K562 (cell line): ENCODE data around the gene CYTH1. TPM values are rescaled to one million over a fixed set of nuclear protein-coding genes. Genes with fewer than 3 reads are reported as not detected.

Source experiments
- ATAC-seq: fragments of 200-7000 bp; cut with Tn5 transposase; 3 replicates; pipeline ENCODE4 v1.9.1; 2020; ENCODE audit warnings: moderate library complexity
- BruUV-seq: library from RNA; stranded (reverse); fragments of 400-500 nt; replicated peaks from 2 replicates; lab custom pipeline; 2021; lab: Mats Ljungman, UMichigan
- CTCF ChIA-PET: fragments of 300-600 bp; formaldehyde crosslinking; extraction: SDS; loops from one replicate; lab custom pipeline; 2021; ENCODE audit warnings: low intra/inter-chr PET ratio; lab: Yijun Ruan, JAX
- POLR2A ChIA-PET: fragments of 300-600, 350-650 bp; sonication (Branson Sonifier 250); formaldehyde crosslinking; extraction: SDS; loops from one replicate; lab custom pipeline; 2021; ENCODE audit warnings: antibody characterized with exemption, inconsistent platforms; lab: Yijun Ruan, JAX
- DNase-seq, 4 experiments: peaks; one replicate each; pipeline versions ENCODE4 v3.0.0 to v3.0.0-alpha.2; 2011 to 2018; ENCODE audit warnings: low spot score in 3 of 4, mixed read lengths in 3 of 4; ENCODE audit errors: extremely low read depth in 1 of 4
- FAIRE-seq: peaks from 2 replicates; lab custom pipeline; 2011; peaks lifted over from hg19 to GRCh38; lab: Jason Lieb, UNC
- H2AFZ ChIP-seq: 2 replicates; pipeline ENCODE4 v1.6.0; 2011; ENCODE audit warnings: low read depth, low read length, control low read depth, inconsistent platforms
- H3K27ac ChIP-seq: fragments of 200-600 bp; 3 replicates; pipeline ENCODE4 v1.8.0; 2011; ENCODE audit warnings: low read depth, mild to moderate bottlenecking, control low read depth, inconsistent platforms, low read length, moderate library complexity, mixed read lengths; ENCODE audit errors: extremely low read depth
- H3K27me3 ChIP-seq, 2 experiments: fragments of 300-600 bp in 1 of 2; 2 replicates in 1 of 2; 3 replicates in 1 of 2; pipeline versions ENCODE4 v1.6.0 to v1.8.0; 2011; ENCODE audit warnings: inconsistent platforms in 2 of 2, low read length in 2 of 2, mild to moderate bottlenecking in 1 of 2, mixed read lengths in 1 of 2, moderate library complexity in 1 of 2; ENCODE audit not compliant: control insufficient read depth in 2 of 2, insufficient read depth in 2 of 2
- H3K36me3 ChIP-seq: fragments of 300-600 bp; 3 replicates; pipeline ENCODE4 v1.8.0; 2011; ENCODE audit warnings: mild to moderate bottlenecking, low read length, inconsistent platforms; ENCODE audit not compliant: control insufficient read depth, insufficient read depth
- H3K4me1 ChIP-seq, 2 experiments: fragments of 200-600 bp in 1 of 2; replicated peaks in 1 of 2; 2 replicates in 1 of 2; 3 replicates in 1 of 2; pipeline versions ENCODE4 v1.5.1 to v1.8.0; 2011; ENCODE audit warnings: inconsistent platforms in 2 of 2, low read length in 2 of 2, mild to moderate bottlenecking in 1 of 2, mixed read lengths in 1 of 2, moderate library complexity in 1 of 2; ENCODE audit not compliant: control insufficient read depth in 2 of 2, insufficient read depth in 2 of 2
- H3K4me2 ChIP-seq: 2 replicates; pipeline ENCODE4 v1.6.1; 2011; ENCODE audit warnings: low read length, control low read depth, inconsistent platforms, mixed read lengths; ENCODE audit not compliant: insufficient read depth
- H3K4me3 ChIP-seq: fragments of 200-600 bp; sonication (generic), shearing (Covaris generic); 2 replicates; pipeline ENCODE4 v1.5.1; 2016; ENCODE audit warnings: control low read depth, inconsistent platforms
- H3K79me2 ChIP-seq: fragments of 200-600 bp; 3 replicates; pipeline ENCODE4 v1.8.0; 2011; ENCODE audit warnings: low read length, inconsistent platforms; ENCODE audit not compliant: control insufficient read depth, insufficient read depth
- H3K9ac ChIP-seq, 2 experiments: 2 replicates each; pipeline versions ENCODE4 v1.6.0 to v1.6.1; 2011; ENCODE audit warnings: low read depth in 2 of 2, low read length in 2 of 2, control low read depth in 1 of 2, inconsistent platforms in 1 of 2, mild to moderate bottlenecking in 1 of 2, mixed read lengths in 1 of 2; ENCODE audit not compliant: insufficient read depth in 1 of 2
- H3K9me1 ChIP-seq: one replicate; pipeline ENCODE4 v1.6.0; 2011; ENCODE audit warnings: inconsistent platforms, mild to moderate bottlenecking, low read length, moderate library complexity; ENCODE audit not compliant: control insufficient read depth, insufficient read depth
- H3K9me3 ChIP-seq: replicated peaks from 2 replicates; pipeline ENCODE4 v1.5.1; 2011; ENCODE audit warnings: low read depth, low read length, inconsistent platforms; ENCODE audit not compliant: control insufficient read depth, insufficient read depth
- H4K20me1 ChIP-seq: replicated peaks from 2 replicates; pipeline ENCODE4 v1.6.1; 2011; ENCODE audit warnings: low read length, inconsistent platforms, mixed read lengths; ENCODE audit not compliant: control insufficient read depth, insufficient read depth
- BHLHE40 ChIP-seq: IDR thresholded peaks from 2 replicates; pipeline ENCODE4 v1.6.1; 2011; ENCODE audit warnings: low read length, improper control_type of control experiment
- CREBBP ChIP-seq: IDR thresholded peaks from one replicate; pipeline ENCODE4 v1.6.1; 2012; ENCODE audit warnings: low read depth, mild to moderate bottlenecking, control low read depth, inconsistent platforms, low read length
- EP400 ChIP-seq: fragments of 450-650 bp; IDR thresholded peaks from 2 replicates; pipeline ENCODE4 v1.6.1; 2017; ENCODE audit warnings: antibody characterized with exemption, mild to moderate bottlenecking, moderate library complexity
- ERF ChIP-seq: fragments of 450-650 bp; formaldehyde crosslinking; IDR thresholded peaks from 2 replicates; pipeline ENCODE4 v1.4.0; 2020; ENCODE audit warnings: mild to moderate bottlenecking, mixed read lengths
- FOXA3 ChIP-seq, 2 experiments: fragments of 450-650 bp in 1 of 2; sonication (generic) in 1 of 2; formaldehyde crosslinking; IDR thresholded peaks in 1 of 2; conservative IDR thresholded peaks in 1 of 2; 2 replicates each; pipeline versions ENCODE4 v1.4.0 to v1.8.0; 2020 to 2022; ENCODE audit warnings: mild to moderate bottlenecking in 2 of 2, missing genetic modification reagents in 1 of 2
- FOXJ2 ChIP-seq: fragments of 200-800 bp; sonication (Bioruptor generic); IDR thresholded peaks from 2 replicates; pipeline ENCODE4 v1.6.1; 2016; ENCODE audit warnings: missing genetic modification characterization, missing compliant biosample characterization
- LEF1 ChIP-seq: fragments of 450-650 bp; IDR thresholded peaks from 2 replicates; pipeline ENCODE4 v1.6.1; 2016; ENCODE audit warnings: mild to moderate bottlenecking
- PPARD ChIP-seq: fragments of 250-450 bp; sonication (Bioruptor Pico); IDR thresholded peaks from 2 replicates; pipeline ENCODE4 v1.8.0; 2022; ENCODE audit warnings: inconsistent platforms, mild to moderate bottlenecking, moderate library complexity
- SNIP1 ChIP-seq: fragments of 450-650 bp; IDR thresholded peaks from 2 replicates; pipeline ENCODE4 v1.7.1; 2017; ENCODE audit warnings: low read depth, mild to moderate bottlenecking
- SUPT5H ChIP-seq: fragments of 450-650 bp; IDR thresholded peaks from 2 replicates; pipeline ENCODE4 v1.6.1; 2016
- ZNF121 ChIP-seq: sonication (generic); formaldehyde crosslinking; conservative IDR thresholded peaks from 2 replicates; pipeline ENCODE4 v1.8.0; 2022; ENCODE audit warnings: missing genetic modification reagents
- WGBS: fragments of 100-300 bp; shearing (Covaris generic); methylation state at CpG from one replicate; pipeline ENCODE4 v1.1.6; 2016; ENCODE audit warnings: low coverage, mixed read lengths; ENCODE audit not compliant: insufficient coverage; ENCODE audit errors: missing lambda C conversion rate; 5-methylcytosine and 5-hydroxymethylcytosine counted together
- in situ Hi-C: fragments of 300-500 bp; cut with MboI; formaldehyde crosslinking; loops from 4 replicates; pipeline ENCODE4 v1.15.0; 2018; ENCODE audit warnings: inconsistent platforms, mixed read lengths
- intact Hi-C: fragments of 100-400 bp; cut with micrococcal nuclease; formaldehyde crosslinking; loops from 2 replicates; pipeline ENCODE4 v1.14.2; 2022
- polyA plus RNA-seq, 8 experiments: library from polyadenylated mRNA; depleted of rRNA in 4 of 8; stranded (reverse) in 5 of 8; unstranded in 3 of 8; fragments of >200 nt; fragmentation: Nextera tagmentation in 2 of 8; fragmentation: Illumina TruSeq in 1 of 8; extraction: Ambion mirVana in 2 of 8; extraction: Trizol in 1 of 8; gene quantifications; 2 replicates each; pipeline versions ENCODE4 v1.2.1 to v1.2.3, GENCODE V29; 2011 to 2014; ENCODE audit warnings: inconsistent platforms in 1 of 8, missing spikeins in 1 of 8
- total RNA-seq, 7 experiments: library from RNA; depleted of rRNA in 6 of 7; stranded (reverse); fragments of >200 nt in 6 of 7; fragmentation: Illumina TruSeq in 2 of 7; extraction: Trizol in 2 of 7; gene quantifications; 2 replicates each; pipeline versions ENCODE4 v1.2.1 to v1.2.3, GENCODE V29; 2011 to 2021; ENCODE audit warnings: low replicate concordance in 1 of 7
- TF ChIP-seq, protein P1 (sequence below): fragments of 450-650 bp; formaldehyde crosslinking; IDR thresholded peaks from 2 replicates; pipeline ENCODE4 v1.4.0; 2020; ENCODE audit warnings: mild to moderate bottlenecking, mixed read lengths
- TF ChIP-seq, protein P2 (sequence below): fragments of 450-650 bp; IDR thresholded peaks from 2 replicates; pipeline ENCODE4 v1.6.1; 2016
- TF ChIP-seq, protein P3 (sequence below): sonication (generic); formaldehyde crosslinking; IDR thresholded peaks from 2 replicates; pipeline ENCODE4 v1.8.0; 2022; ENCODE audit warnings: mild to moderate bottlenecking, missing genetic modification reagents
- TF ChIP-seq, protein P4 (sequence below): fragments of 200-800 bp; sonication (Bioruptor generic); IDR thresholded peaks from 2 replicates; pipeline ENCODE4 v1.6.1; 2017; ENCODE audit warnings: missing genetic modification characterization, missing compliant biosample characterization
- TF ChIP-seq, protein P5 (sequence below): fragments of 450-650 bp; formaldehyde crosslinking; IDR thresholded peaks from 2 replicates; pipeline ENCODE4 v1.4.0; 2020; ENCODE audit warnings: mild to moderate bottlenecking, moderate library complexity

Gene CYTH1
- total and polyA plus RNA-seq, 9 of the 15 experiments (the other 6 are each of a cell fraction or from before 2014, with no cell fraction given), result 0.52 to 27.7 (median 16.8) TPM

DNA sequence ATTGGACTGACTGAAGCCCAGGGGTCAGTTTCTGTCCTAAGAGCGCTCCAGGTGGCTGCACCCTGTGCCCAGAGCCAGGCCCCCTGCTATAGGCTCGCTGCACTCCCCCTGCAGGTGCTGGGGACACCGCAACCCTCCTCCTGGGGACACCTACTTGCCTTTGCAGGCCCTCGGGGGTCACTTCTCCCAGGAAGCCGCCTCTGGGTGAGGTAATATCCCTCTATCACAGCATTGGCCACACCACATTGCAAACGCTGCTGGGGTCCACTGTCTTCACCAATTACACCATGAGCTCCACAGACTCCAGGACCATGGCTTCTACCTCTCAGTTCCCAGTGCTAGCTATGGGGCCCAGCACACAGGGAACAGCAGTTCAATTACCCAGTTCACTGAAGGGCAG lies 43.6 kb upstream of the CYTH1 start:
- H3K9me3 ChIP-seq, result no peaks in the 10 kb centered on the region
- 94% methylated on average over 6 of the region's 6 CpGs for WGBS
- intact Hi-C loops (no loop called here), in situ Hi-C loops (no loop called here)
- BruUV-seq, result no TSS peak
- H3K4me2 ChIP-seq, result no peak overlapping the region
- CTCF ChIA-PET, result no interaction called here
- H3K36me3 ChIP-seq, result peaks cover 93% of the 10 kb centered on the region
- H3K79me2 ChIP-seq, result peaks cover 9% of the 10 kb centered on the region; the same call in 1 of the 3 replicates
- no peak overlapping the region for H2AFZ ChIP-seq
- no peak for FAIRE-seq
- peaks cover 20% of the 10 kb centered on the region for H4K20me1 ChIP-seq
- TF ChIP-seq, protein P1, sequence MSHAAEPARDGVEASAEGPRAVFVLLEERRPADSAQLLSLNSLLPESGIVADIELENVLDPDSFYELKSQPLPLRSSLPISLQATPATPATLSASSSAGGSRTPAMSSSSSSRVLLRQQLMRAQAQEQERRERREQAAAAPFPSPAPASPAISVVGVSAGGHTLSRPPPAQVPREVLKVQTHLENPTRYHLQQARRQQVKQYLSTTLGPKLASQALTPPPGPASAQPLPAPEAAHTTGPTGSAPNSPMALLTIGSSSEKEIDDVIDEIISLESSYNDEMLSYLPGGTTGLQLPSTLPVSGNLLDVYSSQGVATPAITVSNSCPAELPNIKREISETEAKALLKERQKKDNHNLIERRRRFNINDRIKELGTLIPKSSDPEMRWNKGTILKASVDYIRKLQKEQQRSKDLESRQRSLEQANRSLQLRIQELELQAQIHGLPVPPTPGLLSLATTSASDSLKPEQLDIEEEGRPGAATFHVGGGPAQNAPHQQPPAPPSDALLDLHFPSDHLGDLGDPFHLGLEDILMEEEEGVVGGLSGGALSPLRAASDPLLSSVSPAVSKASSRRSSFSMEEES, result no peak
- no peak for TF ChIP-seq EP400
- TF ChIP-seq LEF1, result no peak
- TF ChIP-seq FOXJ2, result no peak
- TF ChIP-seq, protein P2, sequence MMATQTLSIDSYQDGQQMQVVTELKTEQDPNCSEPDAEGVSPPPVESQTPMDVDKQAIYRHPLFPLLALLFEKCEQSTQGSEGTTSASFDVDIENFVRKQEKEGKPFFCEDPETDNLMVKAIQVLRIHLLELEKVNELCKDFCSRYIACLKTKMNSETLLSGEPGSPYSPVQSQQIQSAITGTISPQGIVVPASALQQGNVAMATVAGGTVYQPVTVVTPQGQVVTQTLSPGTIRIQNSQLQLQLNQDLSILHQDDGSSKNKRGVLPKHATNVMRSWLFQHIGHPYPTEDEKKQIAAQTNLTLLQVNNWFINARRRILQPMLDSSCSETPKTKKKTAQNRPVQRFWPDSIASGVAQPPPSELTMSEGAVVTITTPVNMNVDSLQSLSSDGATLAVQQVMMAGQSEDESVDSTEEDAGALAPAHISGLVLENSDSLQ, result no peak
- TF ChIP-seq BHLHE40, result no peak
- TF ChIP-seq, protein P3, sequence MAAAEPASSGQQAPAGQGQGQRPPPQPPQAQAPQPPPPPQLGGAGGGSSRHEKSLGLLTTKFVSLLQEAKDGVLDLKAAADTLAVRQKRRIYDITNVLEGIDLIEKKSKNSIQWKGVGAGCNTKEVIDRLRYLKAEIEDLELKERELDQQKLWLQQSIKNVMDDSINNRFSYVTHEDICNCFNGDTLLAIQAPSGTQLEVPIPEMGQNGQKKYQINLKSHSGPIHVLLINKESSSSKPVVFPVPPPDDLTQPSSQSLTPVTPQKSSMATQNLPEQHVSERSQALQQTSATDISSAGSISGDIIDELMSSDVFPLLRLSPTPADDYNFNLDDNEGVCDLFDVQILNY, result no peak
- TF ChIP-seq, protein P4, sequence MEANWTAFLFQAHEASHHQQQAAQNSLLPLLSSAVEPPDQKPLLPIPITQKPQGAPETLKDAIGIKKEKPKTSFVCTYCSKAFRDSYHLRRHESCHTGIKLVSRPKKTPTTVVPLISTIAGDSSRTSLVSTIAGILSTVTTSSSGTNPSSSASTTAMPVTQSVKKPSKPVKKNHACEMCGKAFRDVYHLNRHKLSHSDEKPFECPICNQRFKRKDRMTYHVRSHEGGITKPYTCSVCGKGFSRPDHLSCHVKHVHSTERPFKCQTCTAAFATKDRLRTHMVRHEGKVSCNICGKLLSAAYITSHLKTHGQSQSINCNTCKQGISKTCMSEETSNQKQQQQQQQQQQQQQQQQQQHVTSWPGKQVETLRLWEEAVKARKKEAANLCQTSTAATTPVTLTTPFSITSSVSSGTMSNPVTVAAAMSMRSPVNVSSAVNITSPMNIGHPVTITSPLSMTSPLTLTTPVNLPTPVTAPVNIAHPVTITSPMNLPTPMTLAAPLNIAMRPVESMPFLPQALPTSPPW (CRISPR knock-in tag), result no peak
- TF ChIP-seq CREBBP, result no peak
- no peak for TF ChIP-seq SUPT5H
- TF ChIP-seq SNIP1, result no peak
- TF ChIP-seq, protein P5, sequence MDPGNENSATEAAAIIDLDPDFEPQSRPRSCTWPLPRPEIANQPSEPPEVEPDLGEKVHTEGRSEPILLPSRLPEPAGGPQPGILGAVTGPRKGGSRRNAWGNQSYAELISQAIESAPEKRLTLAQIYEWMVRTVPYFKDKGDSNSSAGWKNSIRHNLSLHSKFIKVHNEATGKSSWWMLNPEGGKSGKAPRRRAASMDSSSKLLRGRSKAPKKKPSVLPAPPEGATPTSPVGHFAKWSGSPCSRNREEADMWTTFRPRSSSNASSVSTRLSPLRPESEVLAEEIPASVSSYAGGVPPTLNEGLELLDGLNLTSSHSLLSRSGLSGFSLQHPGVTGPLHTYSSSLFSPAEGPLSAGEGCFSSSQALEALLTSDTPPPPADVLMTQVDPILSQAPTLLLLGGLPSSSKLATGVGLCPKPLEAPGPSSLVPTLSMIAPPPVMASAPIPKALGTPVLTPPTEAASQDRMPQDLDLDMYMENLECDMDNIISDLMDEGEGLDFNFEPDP, result no peak
- no peak for TF ChIP-seq ZNF121 (CRISPR knock-in tag)
- TF ChIP-seq PPARD (CRISPR knock-in tag), result no peak
- TF ChIP-seq FOXA3 (CRISPR knock-in tag; conservative IDR thresholded peaks at IDR 0.05 in 1 of 2, IDR thresholded peaks at IDR 0.05 in 1 of 2), result no peak
- no peak for TF ChIP-seq ERF
- H3K9me1 ChIP-seq, result no peaks in the 10 kb centered on the region
- H3K4me3 ChIP-seq, result no peak overlapping the region
- no peak overlapping the region for H3K27ac ChIP-seq
- POLR2A ChIA-PET, result no interaction called here
- H3K4me1 ChIP-seq, result no peaks in the 10 kb centered on the region
- no peaks in the 10 kb centered on the region for H3K27me3 ChIP-seq
- no peak overlapping the region for H3K9ac ChIP-seq
- DNase-seq, result no peak
- no peak for ATAC-seq
